Peyer's patch (tissue), 4 donors: ENCODE results near the gene SCFD2.

ENCODE experiments used
- POLR2A ChIP-seq, 2 donors: fragments of 450-650 bp; IDR thresholded peaks; one replicate each; pipeline ENCODE4 v1.5.1; 2017; ENCODE audit warnings: antibody characterized with exemption in 2 of 2, mild to moderate bottlenecking in 2 of 2, moderate library complexity in 2 of 2
- TF ChIP-seq, protein P1 (sequence below), 6 experiments: fragments of 450-650 bp in 4 of 6; fragments of 200-600 bp in 2 of 6; sonication (generic) in 1 of 6; IDR thresholded peaks; one replicate each; pipeline ENCODE4 v1.5.1; 2017 to 2019; ENCODE audit warnings: antibody characterized with exemption in 6 of 6, mild to moderate bottlenecking in 3 of 6, moderate library complexity in 1 of 6

DNA sequence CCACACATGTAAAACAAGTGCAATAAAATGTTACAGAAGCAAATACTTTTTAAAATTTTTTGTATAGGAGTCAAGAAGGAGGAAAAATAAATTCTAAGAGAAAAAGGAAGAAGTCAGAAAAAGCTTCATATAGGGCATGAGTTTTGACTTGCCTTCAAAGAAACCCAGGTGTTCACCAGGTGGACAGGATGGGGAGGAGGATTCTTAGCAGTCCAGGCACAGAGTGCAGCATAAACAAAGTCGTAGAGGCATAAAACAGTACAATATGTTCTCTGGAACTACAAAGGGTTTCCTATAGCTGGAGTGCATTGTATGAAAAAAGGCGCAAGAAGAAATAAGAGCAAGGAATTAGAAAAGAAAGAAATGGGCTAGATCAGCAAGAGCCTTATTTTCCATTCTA is 1.9 kb upstream of the SCFD2 start:
- TF ChIP-seq POLR2A (IDR thresholded peaks at IDR 0.05) = no peak
- TF ChIP-seq, protein P1, sequence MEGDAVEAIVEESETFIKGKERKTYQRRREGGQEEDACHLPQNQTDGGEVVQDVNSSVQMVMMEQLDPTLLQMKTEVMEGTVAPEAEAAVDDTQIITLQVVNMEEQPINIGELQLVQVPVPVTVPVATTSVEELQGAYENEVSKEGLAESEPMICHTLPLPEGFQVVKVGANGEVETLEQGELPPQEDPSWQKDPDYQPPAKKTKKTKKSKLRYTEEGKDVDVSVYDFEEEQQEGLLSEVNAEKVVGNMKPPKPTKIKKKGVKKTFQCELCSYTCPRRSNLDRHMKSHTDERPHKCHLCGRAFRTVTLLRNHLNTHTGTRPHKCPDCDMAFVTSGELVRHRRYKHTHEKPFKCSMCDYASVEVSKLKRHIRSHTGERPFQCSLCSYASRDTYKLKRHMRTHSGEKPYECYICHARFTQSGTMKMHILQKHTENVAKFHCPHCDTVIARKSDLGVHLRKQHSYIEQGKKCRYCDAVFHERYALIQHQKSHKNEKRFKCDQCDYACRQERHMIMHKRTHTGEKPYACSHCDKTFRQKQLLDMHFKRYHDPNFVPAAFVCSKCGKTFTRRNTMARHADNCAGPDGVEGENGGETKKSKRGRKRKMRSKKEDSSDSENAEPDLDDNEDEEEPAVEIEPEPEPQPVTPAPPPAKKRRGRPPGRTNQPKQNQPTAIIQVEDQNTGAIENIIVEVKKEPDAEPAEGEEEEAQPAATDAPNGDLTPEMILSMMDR (IDR thresholded peaks at IDR 0.05) = no peak
